GM19351 (cell line): ENCODE measurements around the gene RALA.
"Not testable (repeated sequence)": the region's sequence is repeated elsewhere in the genome, so short reads cannot be mapped to it uniquely, and the experiment has no call there.

Experiments
- ATAC-seq: cut with Tn5 transposase; IDR thresholded peaks from one replicate; pipeline ENCODE4 v1.9.1; 2021; ENCODE audit warnings: mild to moderate bottlenecking, moderate library complexity; ENCODE audit not compliant: unreplicated experiment

Gene RALA

GRCh38 chr7:39679874-39680273 is 56.5 kb downstream of the RALA start:
- ATAC-seq, result not testable (repeated sequence)

GRCh38 chr7:39681887-39682441 is 58.6 kb downstream of the RALA start:
- no peak for ATAC-seq

DNA sequence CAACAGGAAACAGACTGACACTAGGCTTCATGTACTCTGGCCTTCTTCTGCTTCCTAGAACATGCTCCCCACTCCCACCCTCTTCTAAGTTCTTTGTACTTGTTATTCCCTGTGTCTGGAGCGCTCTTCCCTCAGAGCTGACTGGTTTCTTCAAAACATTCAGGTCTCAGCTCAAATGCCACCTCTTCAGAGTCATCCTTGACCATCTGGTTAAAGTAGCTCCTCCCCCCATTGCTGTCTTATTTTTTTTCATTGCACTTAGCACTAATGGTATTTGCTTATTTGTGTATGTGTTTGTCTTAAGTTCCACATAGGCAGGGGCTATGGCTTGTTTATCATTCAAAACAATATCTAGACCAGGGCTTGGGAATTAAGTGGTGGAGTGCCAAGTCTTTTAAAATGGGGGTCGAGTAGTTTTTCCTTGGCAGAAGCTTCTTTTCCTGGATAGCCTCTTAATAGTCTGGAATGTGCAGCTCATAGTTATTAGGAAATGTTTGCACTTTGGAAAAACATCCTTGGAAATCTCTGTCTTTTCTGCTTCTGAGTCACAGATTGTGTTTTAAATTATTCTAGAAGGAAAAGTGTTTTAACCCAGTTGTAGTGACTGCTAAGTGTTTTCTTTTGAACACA is 60.0 kb downstream of the RALA start:
- ATAC-seq, result no peak

GRCh38 chr7:39686261-39686924 is 63.0 kb downstream of the RALA start:
- ATAC-seq, result peak; percentile 94

- no peak for ATAC-seq
Measured at GRCh38 chr7:39688611-39689480, 65.5 kb downstream of the RALA start.

DNA sequence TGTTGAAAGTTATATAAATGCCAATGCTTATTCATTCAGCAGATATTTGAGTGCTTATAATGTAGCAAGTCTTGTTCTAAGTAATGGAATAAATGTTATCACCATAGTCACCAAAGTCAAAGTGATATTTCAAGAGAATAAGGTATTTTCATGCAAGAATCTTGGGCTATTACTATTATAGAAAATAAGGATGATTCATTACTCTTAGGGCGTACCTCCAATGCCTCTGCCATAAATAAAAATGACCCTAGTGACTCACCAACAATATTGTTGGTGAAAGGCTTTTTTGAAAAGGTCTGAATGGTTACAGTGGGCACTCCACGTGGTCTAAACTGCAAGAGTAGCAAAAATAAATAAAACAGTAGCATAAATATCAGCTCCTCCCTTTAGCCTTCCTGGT is 68.4 kb downstream of the RALA start:
- ATAC-seq, result no peak

- ATAC-seq, result not testable (repeated sequence)
Measured at GRCh38 chr7:39693086-39693485, 69.7 kb downstream of the RALA start.

- no peak for ATAC-seq
Measured at GRCh38 chr7:39693812-39694211, 70.4 kb downstream of the RALA start.

GRCh38 chr7:39695852-39696586 is 72.6 kb downstream of the RALA start:
- ATAC-seq, result no peak

DNA sequence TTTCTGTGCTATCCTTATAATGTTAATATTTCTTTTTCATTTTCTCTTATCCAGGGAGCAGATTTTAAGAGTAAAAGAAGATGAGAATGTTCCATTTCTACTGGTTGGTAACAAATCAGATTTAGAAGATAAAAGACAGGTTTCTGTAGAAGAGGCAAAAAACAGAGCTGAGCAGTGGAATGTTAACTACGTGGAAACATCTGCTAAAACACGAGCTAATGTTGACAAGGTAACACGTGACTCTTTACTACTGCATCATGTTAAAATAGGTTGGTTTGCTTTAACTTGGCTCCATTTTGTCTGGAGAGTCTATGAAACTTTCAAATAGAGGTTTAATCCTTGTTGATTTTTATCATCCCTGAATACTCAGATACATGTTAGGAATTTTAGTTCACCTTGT is 73.3 kb downstream of the RALA start:
- no peak for ATAC-seq

GRCh38 chr7:39697483-39697882 is 74.1 kb downstream of the RALA start:
- no peak for ATAC-seq

GRCh38 chr7:39700165-39700564 is 76.8 kb downstream of the RALA start:
- no peak for ATAC-seq

DNA sequence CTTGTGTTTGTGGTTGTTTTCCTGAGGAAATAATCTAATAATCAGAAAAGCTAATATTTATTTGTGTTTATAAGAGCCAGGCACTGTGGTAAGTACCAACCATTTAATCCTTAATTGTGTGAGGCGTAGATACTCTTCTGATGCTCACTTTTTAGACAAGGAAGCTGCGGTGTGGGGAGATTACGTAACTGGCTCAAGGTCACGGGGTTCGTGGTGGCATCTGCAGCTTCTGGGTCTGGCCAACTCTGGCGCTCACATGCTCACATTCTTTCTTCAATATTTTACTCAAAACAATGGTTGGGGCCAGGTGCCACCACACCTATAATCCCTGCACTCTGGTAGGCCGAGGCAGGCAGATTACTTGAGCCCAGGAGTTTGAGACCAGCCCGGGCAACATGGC is 77.6 kb downstream of the RALA start:
- ATAC-seq, result no peak

- ATAC-seq, result no peak
Measured at GRCh38 chr7:39702133-39702532, 78.8 kb downstream of the RALA start.

- no peak for ATAC-seq
Measured at GRCh38 chr7:39703144-39703543, 79.8 kb downstream of the RALA start.

GRCh38 chr7:39709029-39709428 is 85.7 kb downstream of the RALA start:
- ATAC-seq, result no peak

GRCh38 chr7:39709768-39710311 is 86.5 kb downstream of the RALA start:
- peak; percentile 86 for ATAC-seq

GRCh38 chr7:39712751-39713150 is 89.4 kb downstream of the RALA start:
- ATAC-seq, result no peak

DNA sequence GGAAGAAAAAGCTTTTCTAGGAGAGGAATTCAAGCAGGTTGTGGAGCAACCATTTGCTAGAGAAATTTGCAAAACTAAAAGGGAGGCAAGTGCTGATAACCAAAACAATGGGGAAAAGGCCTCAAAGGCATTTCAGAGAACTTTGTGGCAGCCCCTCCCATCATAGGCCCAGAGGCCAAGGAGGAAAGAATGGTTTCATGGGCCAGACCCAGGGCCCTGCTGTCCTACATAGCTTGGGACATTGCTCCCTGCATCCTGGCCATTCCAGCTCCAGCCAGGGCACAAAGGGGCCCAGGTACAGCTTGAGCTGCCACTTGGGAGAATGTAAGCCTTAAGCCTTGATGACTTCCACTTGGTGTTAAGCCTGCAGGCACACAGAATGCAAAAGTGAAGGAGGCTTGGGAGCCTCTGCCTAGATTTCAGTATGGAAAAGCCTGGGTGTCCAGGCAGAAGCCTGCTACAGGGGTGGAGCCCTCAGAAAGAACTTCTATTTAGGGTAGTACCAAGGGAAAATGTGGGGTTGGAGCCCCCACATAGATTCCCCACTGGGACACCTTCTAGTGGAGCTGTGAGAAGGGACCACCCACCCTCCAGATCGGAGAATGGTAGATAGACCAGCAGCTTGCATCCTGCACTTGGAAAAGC is 91.2 kb downstream of the RALA start:
- no peak for ATAC-seq

GRCh38 chr7:39720586-39720985 is 97.2 kb downstream of the RALA start:
- no peak for ATAC-seq
